Measurements from ENCODE around the gene RGR. TPM values are rescaled to one million over a fixed set of nuclear protein-coding genes. Genes with fewer than 3 reads are reported as not detected.
"Not testable (repeated sequence)": the region's sequence is repeated elsewhere in the genome, so short reads cannot be mapped to it uniquely, and the experiment has no call there.

The RGR gene
- polyA plus RNA-seq, 12 donors = 5.8 to 31.2 (median 14.3) TPM; not detected in 1

- peak; percentile 35 for DNase-seq
Observed at GRCh38 chr10:84256510-84257342, 11.9 kb downstream of the RGR start.

- DNase-seq = no peak
Observed at GRCh38 chr10:84257343-84258020, 12.6 kb downstream of the RGR start.

- no peak for DNase-seq
Observed at GRCh38 chr10:84258034-84258695, 13.3 kb downstream of the RGR start.

DNA sequence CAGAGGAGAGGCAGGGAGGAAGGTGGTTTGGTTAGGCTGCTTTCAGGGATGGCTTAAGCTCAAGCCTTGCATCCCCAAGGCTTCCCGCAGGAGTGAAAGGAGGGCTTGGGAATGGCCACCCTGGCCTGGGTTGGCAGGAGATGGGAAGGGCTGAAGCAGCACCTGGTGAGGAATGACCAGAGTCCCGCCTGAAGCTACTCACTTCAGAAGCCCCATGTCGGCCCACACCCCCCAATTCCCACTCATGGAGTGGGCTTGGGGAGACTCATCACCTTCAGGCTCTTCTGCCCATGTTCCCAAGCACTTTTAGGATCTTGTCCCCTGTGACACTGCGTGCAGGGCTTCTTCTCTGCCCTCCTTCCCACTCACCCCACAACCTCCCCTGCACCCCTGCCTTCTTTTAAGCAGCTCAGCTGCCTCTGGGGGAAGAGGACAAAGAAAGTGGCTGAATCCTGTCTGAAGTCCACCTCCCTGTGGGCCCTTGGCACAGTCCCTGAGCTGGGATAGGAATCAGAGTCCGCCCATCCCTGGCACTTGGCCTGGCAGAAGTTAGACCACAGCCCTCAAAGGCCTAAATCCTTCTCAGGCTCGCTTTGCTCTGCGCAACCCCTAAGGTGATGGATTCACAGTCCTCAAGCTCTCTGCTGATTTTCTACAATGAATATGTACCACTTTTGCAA, 16.5 kb downstream of the RGR start:
- DNase-seq = no peak

DNA sequence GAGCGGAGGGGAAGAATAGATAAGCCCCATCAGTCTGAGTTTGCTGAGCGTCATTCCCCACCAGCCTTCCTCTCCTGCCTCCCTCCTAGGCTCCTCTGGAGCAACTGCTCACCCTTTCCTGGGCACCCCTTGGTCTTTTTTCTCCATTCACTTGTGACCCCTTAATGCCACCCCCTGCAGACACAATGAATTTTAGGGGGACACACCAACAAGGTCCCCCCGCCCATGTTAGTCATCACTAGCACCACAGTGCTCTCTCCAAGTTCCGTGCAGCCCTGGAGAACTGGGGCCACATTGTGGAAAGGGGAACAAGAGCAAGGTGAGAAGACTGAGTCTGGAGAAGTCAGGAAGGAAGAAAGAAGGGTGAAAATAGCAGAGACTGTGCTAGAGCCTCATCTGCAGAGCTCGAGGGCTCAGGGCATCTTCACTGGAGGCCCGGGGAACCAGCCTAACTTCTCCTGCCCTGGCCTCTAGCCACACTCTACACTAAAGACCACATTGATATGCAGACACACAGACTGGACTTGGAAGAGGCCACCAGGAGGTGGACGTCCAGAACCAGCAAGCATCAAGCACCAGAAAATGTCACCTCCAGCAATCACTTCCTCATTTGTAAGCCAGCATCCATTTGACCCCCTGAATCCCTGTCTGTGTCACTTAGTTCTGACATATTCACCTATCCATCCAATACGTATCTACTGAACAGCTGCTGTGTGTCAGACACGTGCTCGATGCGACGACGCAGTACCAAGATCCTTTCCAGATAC, 17.5 kb downstream of the RGR start:
- no peak for DNase-seq

DNA sequence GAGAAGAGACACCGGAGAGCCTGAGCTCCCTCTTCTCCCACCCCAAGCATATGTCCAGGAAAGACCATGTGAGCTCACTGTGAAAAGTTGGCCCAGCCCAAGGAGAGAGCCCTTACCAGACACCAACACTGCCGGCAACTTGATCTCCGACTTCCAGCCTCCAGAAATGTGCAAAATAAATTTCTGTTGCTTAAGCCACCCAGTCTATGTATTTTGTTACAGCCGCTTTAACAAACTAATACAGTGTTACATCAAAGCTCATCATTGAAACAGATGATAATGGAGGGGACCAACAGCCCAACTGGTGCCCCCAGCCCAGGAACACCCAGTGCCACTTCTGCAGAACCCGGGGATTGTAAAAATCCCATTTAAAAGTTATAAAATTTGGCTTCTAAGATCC, 18.9 kb downstream of the RGR start:
- DNase-seq = no peak

- DNase-seq = peak; percentile 52
Observed at GRCh38 chr10:84264611-84265141, 19.8 kb downstream of the RGR start.

- peak; percentile 31 for DNase-seq
Observed at GRCh38 chr10:84265418-84265817, 20.6 kb downstream of the RGR start.

GRCh38 chr10:84267503-84268126, 22.8 kb downstream of the RGR start:
- no peak for DNase-seq

- no peak for DNase-seq
Observed at GRCh38 chr10:84269162-84269561, 24.3 kb downstream of the RGR start.

- no peak for DNase-seq
Observed at GRCh38 chr10:84269773-84270172, 24.9 kb downstream of the RGR start.

- no peak for DNase-seq
Observed at GRCh38 chr10:84270708-84271107, 25.9 kb downstream of the RGR start.

DNA sequence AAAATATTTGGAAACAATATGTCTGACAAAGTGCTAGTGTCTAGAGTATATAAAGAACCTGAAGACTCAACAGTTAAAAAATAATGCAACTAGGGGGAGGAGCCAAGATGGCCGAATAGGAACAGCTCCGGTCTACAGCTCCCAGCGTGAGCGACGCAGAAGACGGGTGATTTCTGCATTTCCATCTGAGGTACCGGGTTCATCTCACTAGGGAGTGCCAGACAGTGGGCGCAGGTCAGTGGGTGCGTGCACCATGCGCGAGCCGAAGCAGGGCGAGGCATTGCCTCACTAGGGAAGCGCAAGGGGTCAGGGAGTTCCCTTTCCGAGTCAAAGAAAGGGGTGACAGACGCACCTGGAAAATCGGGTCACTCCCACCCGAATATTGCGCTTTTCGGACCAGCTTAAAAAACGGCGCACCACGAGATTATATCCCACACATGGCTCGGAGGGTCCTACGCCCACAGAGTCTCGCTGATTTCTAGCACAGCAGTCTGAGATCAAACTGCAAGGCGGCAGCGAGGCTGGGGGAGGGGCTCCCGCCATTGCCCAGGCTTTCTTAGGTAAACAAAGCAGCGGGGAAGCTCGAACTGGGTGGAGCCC, 35.1 kb downstream of the RGR start:
- not testable (repeated sequence) for DNase-seq

GRCh38 chr10:84286695-84287094, 41.8 kb downstream of the RGR start:
- DNase-seq = no peak

GRCh38 chr10:84288151-84288550, 43.3 kb downstream of the RGR start:
- no peak for DNase-seq

DNA sequence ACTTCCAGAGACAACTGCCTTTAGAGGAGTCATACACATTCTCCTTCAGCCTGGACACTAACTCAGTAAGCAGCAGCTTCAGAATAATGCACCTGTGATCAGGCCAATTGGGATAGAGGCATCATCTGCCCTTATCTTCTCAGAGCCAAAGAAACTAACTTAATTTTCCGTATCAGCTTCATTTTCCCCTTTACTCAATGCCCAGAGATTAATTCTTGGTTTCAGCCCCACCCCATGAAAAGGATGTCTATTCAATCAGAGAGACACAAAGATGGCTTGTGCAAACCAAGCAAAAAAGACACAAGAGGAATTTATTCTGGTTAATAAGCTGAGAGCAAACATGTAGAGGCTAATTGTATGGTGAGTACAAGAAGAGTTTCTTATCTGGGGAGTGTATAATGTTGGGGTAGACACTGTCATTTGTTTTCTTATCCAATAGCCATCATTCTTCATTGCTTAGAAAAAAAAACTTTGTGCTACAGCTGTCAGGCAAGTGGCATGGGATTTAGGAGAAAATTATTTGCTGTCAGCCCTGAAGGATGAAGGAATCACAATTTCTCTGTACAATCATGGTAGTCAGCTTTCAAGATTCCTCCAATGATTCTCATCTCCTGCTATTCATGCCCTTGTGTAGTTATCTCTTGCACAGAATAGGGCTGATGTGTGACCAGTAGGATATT, 44.8 kb downstream of the RGR start:
- no peak for DNase-seq

- no peak for DNase-seq
Observed at GRCh38 chr10:84290235-84290634, 45.4 kb downstream of the RGR start.

GRCh38 chr10:84291384-84291783, 46.5 kb downstream of the RGR start:
- peak; percentile 23 for DNase-seq

DNA sequence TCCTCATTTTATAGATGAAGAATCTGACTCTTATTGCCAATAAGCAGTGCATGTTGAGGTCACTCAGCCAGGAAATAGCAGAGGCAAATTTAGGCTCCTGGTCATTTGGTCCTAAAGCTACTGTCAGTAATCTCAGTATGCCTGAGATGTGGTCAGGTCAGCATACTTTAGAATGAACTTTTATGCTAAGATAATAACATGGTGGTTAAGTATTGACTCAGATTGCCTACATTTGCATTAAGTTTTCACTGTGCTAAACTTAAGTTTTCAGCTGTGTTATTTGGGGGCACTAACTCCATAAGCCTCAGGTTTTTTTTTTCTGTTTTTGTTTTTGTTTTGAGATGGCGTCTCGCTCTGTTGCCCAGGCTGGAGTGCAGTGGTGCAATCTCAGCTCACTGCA, 47.6 kb downstream of the RGR start:
- DNase-seq = no peak

DNA sequence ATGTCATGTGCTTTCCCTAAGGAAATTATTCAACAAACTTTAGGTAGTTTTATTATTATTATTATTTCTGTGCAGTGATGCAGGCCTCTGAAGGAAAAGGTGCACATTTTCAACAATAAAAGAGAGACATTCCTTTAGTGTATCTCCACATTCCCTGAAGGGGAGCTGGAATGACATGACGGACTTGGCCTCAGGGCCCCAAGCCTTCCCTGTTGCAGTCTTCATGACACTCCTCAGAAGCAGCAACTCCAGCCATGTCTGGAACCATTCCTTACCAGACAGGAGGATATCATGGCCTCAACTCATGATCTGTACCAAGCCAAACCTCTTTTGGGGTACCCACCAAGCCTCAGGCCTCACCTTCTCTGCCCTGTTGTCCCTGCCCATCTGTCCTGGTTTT, 48.3 kb downstream of the RGR start:
- no peak for DNase-seq

All from muscle of arm (tissue), 12 donors.